Body of pancreas (tissue), 4 donors: ENCODE results near the gene KLHL29. TPM values are rescaled to one million over a fixed set of nuclear protein-coding genes. Genes with fewer than 3 reads are reported as not detected.

Experiments
- ATAC-seq: fragments of 150-250 bp; one replicate; pipeline ENCODE4 v1.9.1; 2016
- DNase-seq, 4 donors: peaks; one replicate each; pipeline ENCODE4 v3.0.0-alpha.2; 2019
- H3K27ac ChIP-seq, 4 donors: fragments of 200-600 bp; sonication (generic); 1 replicate in 3 of 4; 2 replicates in 1 of 4; pipeline versions ENCODE4 v1.5.1 to v1.6.1; 2016 to 2019; ENCODE audit warnings: mild to moderate bottlenecking in 1 of 4, mixed read lengths in 1 of 4, moderate library complexity in 1 of 4
- H3K27me3 ChIP-seq, 2 donors: fragments of 200-600 bp; sonication (generic); one replicate each; pipeline ENCODE4 v1.6.0; 2016; ENCODE audit warnings: mild to moderate bottlenecking in 1 of 2
- H3K36me3 ChIP-seq, 2 donors: fragments of 200-600 bp; sonication (generic); replicated peaks in 1 of 2; 2 replicates each; pipeline ENCODE4 v1.5.1; 2016; ENCODE audit warnings: low read depth in 2 of 2; ENCODE audit not compliant: insufficient read depth in 1 of 2
- H3K4me1 ChIP-seq: fragments of 200-600 bp; sonication (generic); one replicate; pipeline ENCODE4 v1.6.0; 2016
- H3K4me3 ChIP-seq, 2 donors: fragments of 200-600 bp; sonication (generic); 1 replicate in 1 of 2; 2 replicates in 1 of 2; pipeline ENCODE4 v1.5.1; 2016 to 2019
- H3K9me3 ChIP-seq, 3 donors: fragments of 200-600 bp; sonication (generic); 1 replicate in 2 of 3; 2 replicates in 1 of 3; pipeline ENCODE4 v1.5.1; 2016
- CTCF ChIP-seq, 7 experiments: fragments of 450-650 bp in 4 of 7; fragments of 200-600 bp in 3 of 7; sonication (generic) in 3 of 7; IDR thresholded peaks; one replicate each; pipeline ENCODE4 v1.5.1; 2016 to 2019; ENCODE audit warnings: antibody characterized with exemption in 7 of 7
- POLR2A ChIP-seq, 3 donors: fragments of 450-650 bp; IDR thresholded peaks; one replicate each; pipeline ENCODE4 v1.6.1; 2016; ENCODE audit warnings: antibody characterized with exemption in 3 of 3, mild to moderate bottlenecking in 2 of 3
- WGBS, 2 donors: methylation state at CpG; one replicate each; pipeline ENCODE4 v1.1.5; 2017; 5-methylcytosine and 5-hydroxymethylcytosine counted together
- intact Hi-C: fragments of 100-400 bp; cut with DNase I; formaldehyde crosslinking; loops from one replicate; pipeline ENCODE4 v1.15.1; 2023
- total RNA-seq, 2 donors: library from RNA; depleted of rRNA; stranded (reverse); fragments of >200 nt; gene quantifications; one replicate each; pipeline ENCODE4 v1.1.0, GENCODE V29; 2016

KLHL29 gene
- total RNA-seq, 2 donors from 2014 or later: 4.0 to 4.4 TPM

DNA sequence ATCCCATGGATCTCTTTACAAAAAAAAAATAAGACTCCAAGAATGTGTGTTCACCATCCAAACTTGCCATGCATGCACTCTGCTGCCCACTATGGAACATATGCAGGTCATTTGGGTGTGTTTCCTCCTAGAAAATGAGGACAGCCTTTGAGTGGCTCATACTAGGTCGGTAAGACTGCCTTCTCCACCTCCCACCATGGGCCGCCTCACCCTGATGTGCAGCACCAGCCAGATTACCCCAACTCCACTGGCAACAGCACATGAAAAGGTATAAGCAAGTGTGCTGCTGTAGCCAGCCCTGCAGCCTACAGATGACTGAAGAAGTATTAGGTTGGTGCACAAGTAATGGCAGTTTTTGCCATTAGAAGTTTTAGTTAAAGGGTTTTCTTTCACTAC is 327.8 kb downstream of the KLHL29 start:
- intact Hi-C loops: no loop called here
- DNase-seq: no peak
- Histone ChIP-seq H3K36me3 (no peaks in the 10 kb centered on the region), H3K9me3 (no peaks in the 10 kb centered on the region), H3K4me3 (no peak overlapping the region), H3K27me3 (no peaks in the 10 kb centered on the region), H3K4me1 (no peaks in the 10 kb centered on the region), H3K27ac (no peak overlapping the region)
- no peak for ATAC-seq
- TF ChIP-seq CTCF (IDR thresholded peaks at IDR 0.05) (no peak), POLR2A (IDR thresholded peaks at IDR 0.05) (no peak)
- WGBS, 2 donors: 82 to 88% methylated on average over 2 of the region's 2 CpGs

- no peaks in the 10 kb centered on the region for H3K27me3 ChIP-seq
- TF ChIP-seq POLR2A (IDR thresholded peaks at IDR 0.05): no peak
- no peak for TF ChIP-seq CTCF (IDR thresholded peaks at IDR 0.05)
- no peaks in the 10 kb centered on the region for H3K9me3 ChIP-seq
- ATAC-seq: no peak
- intact Hi-C loops: no loop called here
- no peaks in the 10 kb centered on the region for H3K36me3 ChIP-seq
- no peak overlapping the region for H3K27ac ChIP-seq
- no peak overlapping the region for H3K4me3 ChIP-seq
- H3K4me1 ChIP-seq: no peaks in the 10 kb centered on the region
- WGBS, 2 donors: 83 to 91% methylated on average over 5 of the region's 5 CpGs
- DNase-seq: no peak
Observed at GRCh38 chr2:23713351-23713750, 328.4 kb downstream of the KLHL29 start.

DNA sequence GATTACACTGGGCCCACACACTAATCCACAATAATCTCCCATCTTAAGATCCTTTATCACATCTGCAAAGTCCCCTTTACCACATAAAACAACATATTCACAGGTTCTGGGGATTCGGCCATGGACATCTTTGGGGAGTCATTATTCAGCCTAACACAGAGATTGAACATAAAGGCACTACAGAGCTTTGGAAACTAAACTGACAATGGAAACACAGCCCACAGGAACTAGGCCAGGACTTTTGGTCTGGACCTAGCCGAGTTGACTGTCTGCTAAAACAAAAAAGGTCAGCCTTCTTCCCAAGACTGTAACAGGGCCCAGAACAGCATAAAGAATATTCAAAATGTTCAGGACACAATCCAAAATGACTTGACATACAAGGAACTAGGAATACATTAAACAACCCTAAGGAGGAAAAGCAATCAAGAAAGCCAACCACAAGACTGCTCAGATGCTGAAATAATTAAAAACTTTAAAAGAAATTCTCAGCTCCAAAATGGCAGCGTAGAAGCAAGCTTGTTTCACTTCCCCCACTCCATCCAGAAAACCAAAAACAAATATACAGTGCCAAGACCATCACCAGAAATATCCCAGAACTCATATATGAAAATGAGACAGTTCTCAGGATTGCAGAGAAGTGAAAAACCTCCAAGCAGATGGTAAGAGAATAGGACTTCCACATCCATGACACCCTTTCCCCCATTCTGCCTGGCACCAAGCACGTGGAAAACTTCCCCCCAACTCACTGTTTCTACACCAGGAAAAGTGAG is 334.1 kb downstream of the KLHL29 start:
- intact Hi-C loops: no loop called here
- Histone ChIP-seq H3K36me3 (no peaks in the 10 kb centered on the region), H3K4me1 (no peaks in the 10 kb centered on the region), H3K9me3 (no peaks in the 10 kb centered on the region), H3K27ac (no peak overlapping the region), H3K27me3 (no peaks in the 10 kb centered on the region), H3K4me3 (no peak overlapping the region)
- ATAC-seq: no peak
- DNase-seq: no peak
- WGBS, 2 donors: 93 to 94% methylated on average over 4 of the region's 4 CpGs
- no peak for TF ChIP-seq CTCF (IDR thresholded peaks at IDR 0.05)
- TF ChIP-seq POLR2A (IDR thresholded peaks at IDR 0.05): no peak

DNA sequence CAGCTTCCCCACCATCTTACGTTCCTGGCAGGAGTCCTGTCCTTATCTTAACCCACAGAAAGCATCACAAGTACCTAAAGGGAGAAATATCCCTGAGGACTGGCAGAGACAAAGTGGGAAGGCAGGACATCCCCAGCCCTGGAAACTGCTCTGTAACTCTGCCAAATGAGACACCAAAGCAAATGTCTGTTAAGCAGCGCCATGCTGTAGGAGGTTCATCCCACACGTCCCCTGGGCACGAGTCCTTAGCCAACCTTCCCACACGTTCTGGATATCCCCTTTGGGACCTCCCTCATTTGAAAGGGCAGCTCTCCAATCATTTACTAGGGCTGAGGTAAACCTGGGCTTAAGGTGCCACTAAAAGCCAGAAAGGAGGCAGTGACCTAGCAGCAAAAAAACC is 334.7 kb downstream of the KLHL29 start:
- 89 to 90% methylated on average over 5 of the region's 5 CpGs for WGBS, 2 donors
- ATAC-seq: no peak
- intact Hi-C loops: no loop called here

More for the DNA sequence above, 334.7 kb downstream of the KLHL29 start:
- Histone ChIP-seq H3K9me3 (no peaks in the 10 kb centered on the region), H3K4me3 (no peak overlapping the region), H3K27ac (no peak overlapping the region), H3K27me3 (no peaks in the 10 kb centered on the region), H3K36me3 (no peaks in the 10 kb centered on the region), H3K4me1 (no peaks in the 10 kb centered on the region)
- no peak for TF ChIP-seq POLR2A (IDR thresholded peaks at IDR 0.05)
- TF ChIP-seq CTCF (IDR thresholded peaks at IDR 0.05): no peak
- DNase-seq: no peak
